NB4 (cell line): ENCODE measurements around the gene NCOA1.

Experiments used
- CTCF ChIP-seq: IDR thresholded peaks from one replicate; pipeline ENCODE4 v1.5.1; 2012; ENCODE audit warnings: low read depth, low read length
- MAX ChIP-seq: IDR thresholded peaks from 2 replicates; pipeline ENCODE4 v1.6.1; 2011; ENCODE audit warnings: low read depth, low read length

- TF ChIP-seq CTCF (no peak), MAX (no peak)
Observed at GRCh38 chr2:24492421-24493279, 1.6 kb downstream of the NCOA1 start.
